ENCODE results near the gene MYOG. TPM values are rescaled to one million over a fixed set of nuclear protein-coding genes. Genes with fewer than 3 reads are reported as not detected.

The MYOG gene
- total RNA-seq, 4 donors from 2014 or later: 21.4 to 146 (median 73.1) TPM

DNA sequence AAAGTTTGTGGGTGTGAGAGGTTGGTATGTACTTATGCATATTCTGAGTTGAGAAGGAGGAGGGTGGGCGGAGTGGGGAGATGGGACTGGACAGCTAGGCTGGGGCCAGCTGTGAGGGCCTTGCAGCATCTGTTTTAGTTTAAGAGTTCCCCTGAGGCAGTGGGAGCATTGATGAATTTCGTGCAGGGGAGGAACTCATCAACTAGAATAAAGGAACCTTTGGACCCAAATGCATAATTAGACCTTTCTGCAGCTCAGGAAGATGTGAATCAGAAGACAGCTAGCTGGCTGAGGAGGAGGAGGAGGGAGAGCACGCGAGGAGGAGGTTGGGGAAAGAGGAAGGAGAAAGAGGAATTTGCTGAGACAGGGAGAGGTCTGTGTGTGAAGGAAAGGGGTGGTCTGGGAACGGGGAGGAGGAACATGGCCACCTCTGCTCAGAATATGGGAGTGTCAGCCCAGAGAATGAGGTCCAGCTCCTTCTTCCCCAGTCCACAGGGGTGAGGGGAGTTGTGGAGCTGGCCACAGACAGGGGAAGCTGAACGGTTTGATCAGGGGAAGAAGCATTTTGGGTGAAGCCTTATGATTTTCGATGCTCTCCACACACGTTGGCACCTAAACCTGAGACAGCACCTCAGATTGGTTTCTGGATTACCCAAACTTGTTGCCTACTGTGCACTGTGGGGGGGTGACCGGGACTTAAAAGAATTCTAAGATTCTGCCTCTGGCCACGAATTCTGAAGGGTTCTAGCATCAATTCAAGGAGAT is 27.7 kb downstream of the MYOG start:
- in situ Hi-C loops (cut with MboI; ENCODE audit: low sequenced_read_pairs in 4 of 4) (loop anchor here in 1 of 4 donors (10.0 kb wide), 1 partner anchor 157 kb away; no protein-coding TSS in a partner anchor), intact Hi-C loops (cut with DNase I; ENCODE audit: low total_unique reads) (no loop called here)
- ATAC-seq (no peak), DNase-seq (no peak)
- TF ChIP-seq, protein P1, sequence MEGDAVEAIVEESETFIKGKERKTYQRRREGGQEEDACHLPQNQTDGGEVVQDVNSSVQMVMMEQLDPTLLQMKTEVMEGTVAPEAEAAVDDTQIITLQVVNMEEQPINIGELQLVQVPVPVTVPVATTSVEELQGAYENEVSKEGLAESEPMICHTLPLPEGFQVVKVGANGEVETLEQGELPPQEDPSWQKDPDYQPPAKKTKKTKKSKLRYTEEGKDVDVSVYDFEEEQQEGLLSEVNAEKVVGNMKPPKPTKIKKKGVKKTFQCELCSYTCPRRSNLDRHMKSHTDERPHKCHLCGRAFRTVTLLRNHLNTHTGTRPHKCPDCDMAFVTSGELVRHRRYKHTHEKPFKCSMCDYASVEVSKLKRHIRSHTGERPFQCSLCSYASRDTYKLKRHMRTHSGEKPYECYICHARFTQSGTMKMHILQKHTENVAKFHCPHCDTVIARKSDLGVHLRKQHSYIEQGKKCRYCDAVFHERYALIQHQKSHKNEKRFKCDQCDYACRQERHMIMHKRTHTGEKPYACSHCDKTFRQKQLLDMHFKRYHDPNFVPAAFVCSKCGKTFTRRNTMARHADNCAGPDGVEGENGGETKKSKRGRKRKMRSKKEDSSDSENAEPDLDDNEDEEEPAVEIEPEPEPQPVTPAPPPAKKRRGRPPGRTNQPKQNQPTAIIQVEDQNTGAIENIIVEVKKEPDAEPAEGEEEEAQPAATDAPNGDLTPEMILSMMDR (IDR thresholded peaks at IDR 0.05 in 4 of 5, conservative IDR thresholded peaks at IDR 0.05 in 1 of 5): no peak
- no peak for TF ChIP-seq POLR2A (IDR thresholded peaks at IDR 0.05)
- Histone ChIP-seq H3K9me3 (no peaks in the 10 kb centered on the region), H3K4me1 (no peaks in the 10 kb centered on the region), H3K27ac (no peak overlapping the region), H3K27me3 (no peaks in the 10 kb centered on the region), H3K36me3 (peaks cover 0 to 8% of the 10 kb centered on the region in 2 donors), H3K4me3 (no peak overlapping the region)

DNA sequence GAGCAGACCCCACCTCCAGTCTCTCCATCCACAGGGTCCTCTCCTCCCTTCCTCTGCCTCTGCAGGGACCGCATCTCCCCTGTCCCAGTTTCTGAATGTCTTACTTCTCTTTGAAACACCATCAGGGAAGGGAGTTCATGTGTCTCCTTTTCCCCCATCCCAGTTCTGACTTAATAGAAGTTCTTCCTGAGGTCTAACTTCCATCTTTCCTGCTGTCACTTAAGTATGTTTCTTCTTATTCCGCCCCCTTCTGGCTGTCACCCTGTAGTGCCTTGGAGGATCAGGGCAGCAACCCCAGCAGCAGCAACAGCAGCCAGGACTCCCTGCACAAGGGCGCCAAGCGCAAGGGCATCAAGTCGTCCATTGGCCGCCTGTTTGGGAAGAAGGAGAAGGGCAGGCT is 29.3 kb downstream of the MYOG start:
- no peak for DNase-seq
- H3K27ac ChIP-seq: no peak overlapping the region
- H3K4me3 ChIP-seq: no peak overlapping the region
- H3K36me3 ChIP-seq: peaks cover 0 to 8% of the 10 kb centered on the region in 2 donors
- intact Hi-C loops (cut with DNase I; ENCODE audit: low total_unique reads): no loop called here
- ATAC-seq: no peak
- H3K4me1 ChIP-seq: peaks cover 0 to 6% of the 10 kb centered on the region in 2 donors
- no peaks in the 10 kb centered on the region for H3K9me3 ChIP-seq
- no peaks in the 10 kb centered on the region for H3K27me3 ChIP-seq
- TF ChIP-seq, protein P1 (IDR thresholded peaks at IDR 0.05 in 4 of 5, conservative IDR thresholded peaks at IDR 0.05 in 1 of 5): no peak
- TF ChIP-seq POLR2A (IDR thresholded peaks at IDR 0.05): no peak
- in situ Hi-C loops (cut with MboI; ENCODE audit: low sequenced_read_pairs in 4 of 4): loop anchor here in 1 of 4 donors (10.0 kb wide), 1 partner anchor 158 kb away; no protein-coding TSS in a partner anchor

DNA sequence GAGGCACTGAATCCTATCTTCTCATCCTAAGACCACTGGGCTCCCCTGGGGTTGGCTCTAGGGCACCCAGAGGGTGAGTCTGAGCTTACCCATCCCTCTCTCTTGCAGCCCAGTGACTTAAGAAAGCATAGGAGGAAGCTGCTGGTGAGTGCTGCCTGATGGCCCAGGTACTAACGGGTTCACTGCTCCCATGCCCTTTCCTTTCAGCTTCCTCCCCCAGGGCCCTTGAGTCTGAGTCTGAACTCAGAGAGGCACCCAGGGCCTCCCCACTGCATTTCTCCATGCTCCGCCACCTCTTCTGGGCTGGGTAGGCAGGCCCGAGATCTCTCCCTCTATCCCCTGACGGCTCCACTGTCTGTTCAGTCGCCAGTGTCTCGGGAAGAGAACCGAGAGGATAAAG is 29.8 kb downstream of the MYOG start:
- Histone ChIP-seq H3K4me3 (no peak overlapping the region), H3K9me3 (no peaks in the 10 kb centered on the region), H3K27ac (no peak overlapping the region), H3K36me3 (peaks cover 0 to 8% of the 10 kb centered on the region in 2 donors), H3K4me1 (peaks cover 0 to 9% of the 10 kb centered on the region in 2 donors), H3K27me3 (no peaks in the 10 kb centered on the region)
- DNase-seq (no peak), ATAC-seq (no peak)
- intact Hi-C loops (cut with DNase I; ENCODE audit: low total_unique reads) (no loop called here), in situ Hi-C loops (cut with MboI; ENCODE audit: low sequenced_read_pairs in 4 of 4) (loop anchor here in 1 of 4 donors (10.0 kb wide), 1 partner anchor 159 kb away; no protein-coding TSS in a partner anchor)
- TF ChIP-seq, protein P1 (IDR thresholded peaks at IDR 0.05 in 4 of 5, conservative IDR thresholded peaks at IDR 0.05 in 1 of 5): no peak
- no peak for TF ChIP-seq POLR2A (IDR thresholded peaks at IDR 0.05)

DNA sequence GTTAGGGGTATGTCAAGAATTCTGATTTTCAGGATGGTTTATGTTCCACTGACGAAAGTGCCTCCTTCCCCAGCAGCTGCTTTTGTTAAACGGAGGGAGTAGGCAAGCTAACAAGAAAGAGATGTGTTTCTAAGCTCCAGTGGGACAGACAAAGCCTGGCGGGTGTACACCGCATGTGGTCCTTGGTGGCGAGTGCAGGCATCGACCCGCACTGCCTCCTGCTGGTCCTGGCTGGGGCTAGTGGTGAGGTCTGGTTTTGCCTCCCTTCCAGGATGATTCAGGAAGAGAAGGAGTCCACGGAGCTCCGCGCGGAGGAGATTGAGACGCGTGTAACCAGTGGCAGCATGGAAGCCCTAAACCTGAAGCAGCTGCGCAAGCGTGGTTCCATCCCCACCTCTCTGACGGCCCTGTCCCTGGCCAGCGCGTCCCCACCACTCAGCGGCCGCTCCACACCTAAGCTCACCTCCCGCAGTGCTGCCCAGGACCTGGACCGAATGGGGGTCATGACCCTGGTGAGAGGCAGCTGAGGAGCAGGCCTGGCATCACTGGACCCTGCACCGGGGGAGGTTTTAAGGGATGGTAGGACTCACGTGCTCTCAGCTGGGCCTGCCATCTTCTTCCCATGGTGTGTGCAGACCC is 30.5 kb downstream of the MYOG start:
- in situ Hi-C loops (cut with MboI; ENCODE audit: low sequenced_read_pairs in 4 of 4): loop anchor here in 1 of 4 donors (10.0 kb wide), 1 partner anchor 160 kb away; no protein-coding TSS in a partner anchor
- Histone ChIP-seq H3K9me3 (no peaks in the 10 kb centered on the region), H3K4me3 (no peak overlapping the region), H3K36me3 (peaks cover 0 to 9% of the 10 kb centered on the region in 2 donors), H3K27me3 (no peaks in the 10 kb centered on the region), H3K4me1 (peaks cover 0 to 9% of the 10 kb centered on the region in 2 donors), H3K27ac (no peak overlapping the region)
- intact Hi-C loops (cut with DNase I; ENCODE audit: low total_unique reads): no loop called here
- TF ChIP-seq, protein P1 (IDR thresholded peaks at IDR 0.05 in 4 of 5, conservative IDR thresholded peaks at IDR 0.05 in 1 of 5): no peak
- TF ChIP-seq POLR2A (IDR thresholded peaks at IDR 0.05): no peak
- no peak for ATAC-seq
- no peak for DNase-seq
